Epidermal melanocyte (primary cell): Measurements from ENCODE around the gene NALCN.

Experiments used
- DNase-seq: peaks from one replicate; pipeline ENCODE4 v3.0.0; 2011; ENCODE audit warnings: low spot score; ENCODE audit not compliant: insufficient read length

Gene NALCN

GRCh38 chr13:101209206-101209893 lies 207.0 kb downstream of the NALCN start:
- DNase-seq, result no peak

- no peak for DNase-seq
These were observed 210.9 kb downstream of the NALCN start for GRCh38 chr13:101205408-101205807.

- no peak for DNase-seq
These were observed 211.9 kb downstream of the NALCN start for GRCh38 chr13:101204270-101205020.

GRCh38 chr13:101202590-101202989 lies 213.7 kb downstream of the NALCN start:
- DNase-seq, result no peak

- DNase-seq, result no peak
These were observed 225.3 kb downstream of the NALCN start for GRCh38 chr13:101190976-101191375.

- DNase-seq, result no peak
These were observed 226.0 kb downstream of the NALCN start for GRCh38 chr13:101190337-101190736.

GRCh38 chr13:101185606-101186005 lies 230.7 kb downstream of the NALCN start:
- no peak for DNase-seq

GRCh38 chr13:101181076-101181685 lies 235.1 kb downstream of the NALCN start:
- no peak for DNase-seq

GRCh38 chr13:101179021-101179420 lies 237.3 kb downstream of the NALCN start:
- no peak for DNase-seq

GRCh38 chr13:101178406-101178805 lies 237.9 kb downstream of the NALCN start:
- no peak for DNase-seq

GRCh38 chr13:101170306-101170705 lies 246.0 kb downstream of the NALCN start:
- DNase-seq, result no peak

- DNase-seq, result no peak
These were observed 259.0 kb downstream of the NALCN start for GRCh38 chr13:101157261-101157660.

GRCh38 chr13:101155920-101156319 lies 260.4 kb downstream of the NALCN start:
- no peak for DNase-seq

GRCh38 chr13:101152184-101152583 lies 264.1 kb downstream of the NALCN start:
- DNase-seq, result no peak

GRCh38 chr13:101150998-101151397 lies 265.3 kb downstream of the NALCN start:
- no peak for DNase-seq

GRCh38 chr13:101149735-101150384 lies 266.4 kb downstream of the NALCN start:
- no peak for DNase-seq

GRCh38 chr13:101146101-101146898 lies 270.0 kb downstream of the NALCN start:
- DNase-seq, result no peak

- DNase-seq, result no peak
These were observed 271.4 kb downstream of the NALCN start for GRCh38 chr13:101144808-101145419.

GRCh38 chr13:101140936-101141335 lies 275.4 kb downstream of the NALCN start:
- no peak for DNase-seq

GRCh38 chr13:101140087-101140770 lies 276.1 kb downstream of the NALCN start:
- no peak for DNase-seq
